Stimulated activated CD4-positive, alpha-beta T cell treated with anti-CD3 and anti-CD28 coated beads, Interleukin-4, amount 100 ng/mL, for 1 hour (primary cell): Measurements from ENCODE around the gene UTP11.
"Not testable (repeated sequence)": the region's sequence is repeated elsewhere in the genome, so short reads cannot be mapped to it uniquely, and the experiment has no call there.

ENCODE experiments used
- DNase-seq: peaks from one replicate; pipeline ENCODE4 v3.0.0-alpha.2; 2020

The UTP11 gene, protein sequence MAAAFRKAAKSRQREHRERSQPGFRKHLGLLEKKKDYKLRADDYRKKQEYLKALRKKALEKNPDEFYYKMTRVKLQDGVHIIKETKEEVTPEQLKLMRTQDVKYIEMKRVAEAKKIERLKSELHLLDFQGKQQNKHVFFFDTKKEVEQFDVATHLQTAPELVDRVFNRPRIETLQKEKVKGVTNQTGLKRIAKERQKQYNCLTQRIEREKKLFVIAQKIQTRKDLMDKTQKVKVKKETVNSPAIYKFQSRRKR

DNA sequence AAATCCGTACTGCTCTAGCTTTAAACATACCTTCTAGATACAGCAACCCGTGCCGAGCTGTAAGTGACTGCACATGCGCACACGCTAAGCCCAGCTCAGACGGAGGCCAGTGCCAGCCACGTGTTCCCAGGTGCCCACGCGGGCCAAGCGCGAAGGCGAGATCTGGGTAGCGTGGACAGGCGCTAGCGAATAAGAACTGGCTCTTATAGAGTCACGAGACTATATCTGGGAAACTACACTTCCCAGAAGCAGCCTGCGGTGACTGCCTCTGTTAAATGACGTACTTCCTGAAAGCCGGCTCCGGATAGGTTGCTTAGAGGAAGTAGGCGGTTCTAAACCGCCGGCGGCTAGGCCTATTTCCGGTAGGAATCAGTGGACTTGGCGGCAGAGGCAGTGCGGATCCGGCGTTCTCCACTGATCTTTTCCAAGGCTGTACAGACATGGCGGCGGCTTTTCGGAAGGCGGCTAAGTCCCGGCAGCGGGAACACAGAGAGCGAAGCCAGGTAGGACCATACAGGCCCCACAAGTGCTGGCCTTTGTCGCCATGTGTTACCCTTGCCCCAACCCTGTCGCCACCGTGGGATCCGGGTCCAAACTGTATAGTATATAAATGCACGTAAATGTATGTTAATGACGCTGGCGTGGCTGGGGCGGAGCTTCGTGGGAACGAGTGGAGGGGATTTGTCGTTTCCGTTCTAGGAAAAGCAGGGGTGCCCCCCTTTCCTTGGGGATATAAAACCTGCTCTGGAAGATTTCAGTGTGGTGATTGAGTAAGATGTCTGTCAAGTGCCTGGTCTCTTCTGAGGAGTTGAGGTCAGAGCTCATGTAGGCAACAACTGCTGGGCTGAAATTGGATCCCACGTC is at the start of gene UTP11:
UTP11 (plus strand) TSS at position 372 of the 864 bp plus-strand sequence; CDS start at position 441, 69 bp downstream.
- peak; percentile 84 for DNase-seq

DNA sequence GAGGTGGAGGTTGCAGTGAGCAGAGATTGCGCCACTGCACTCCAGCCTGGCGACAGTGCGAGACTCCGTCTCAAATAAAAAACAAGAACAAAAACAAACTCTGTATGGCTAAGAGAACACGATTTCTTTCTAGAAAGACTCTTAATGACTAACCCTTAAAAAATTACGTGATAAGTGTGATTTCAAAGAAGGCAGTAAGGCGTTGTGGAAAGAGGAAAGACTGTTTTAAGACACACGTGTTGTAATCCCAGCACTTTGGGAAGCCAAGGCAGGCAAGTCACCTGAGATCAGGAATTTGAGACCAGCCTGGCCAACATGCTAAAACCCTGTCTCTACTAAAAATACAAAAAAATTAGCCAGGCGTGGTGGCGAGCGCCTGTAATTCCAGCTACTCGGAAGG is 48.4 kb upstream of the UTP11 start:
- DNase-seq: not testable (repeated sequence)

- DNase-seq: no peak
These were observed 47.2 kb upstream of the UTP11 start for GRCh38 chr1:37965301-37965700.

GRCh38 chr1:37973684-37974083 is 38.9 kb upstream of the UTP11 start:
- not testable (repeated sequence) for DNase-seq

DNA sequence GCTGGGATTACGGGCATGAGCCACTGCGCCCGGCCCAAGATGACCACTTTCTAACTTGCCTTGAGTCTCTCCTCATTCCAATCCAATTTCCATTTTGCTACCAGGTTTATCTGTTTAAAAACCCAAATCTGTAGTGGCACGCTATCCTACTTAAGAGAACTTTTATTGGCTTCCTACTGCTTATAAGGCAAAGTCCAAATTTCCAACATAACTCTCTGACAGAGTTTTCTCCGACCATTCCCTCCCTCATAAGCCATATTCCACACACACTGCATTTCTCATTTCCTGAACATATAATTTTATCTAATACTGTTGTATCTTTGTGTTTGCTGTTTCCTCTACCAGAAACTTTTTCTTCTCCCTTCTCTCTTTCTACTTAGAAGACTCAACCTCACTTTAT is 38.0 kb upstream of the UTP11 start:
- no peak for DNase-seq

DNA sequence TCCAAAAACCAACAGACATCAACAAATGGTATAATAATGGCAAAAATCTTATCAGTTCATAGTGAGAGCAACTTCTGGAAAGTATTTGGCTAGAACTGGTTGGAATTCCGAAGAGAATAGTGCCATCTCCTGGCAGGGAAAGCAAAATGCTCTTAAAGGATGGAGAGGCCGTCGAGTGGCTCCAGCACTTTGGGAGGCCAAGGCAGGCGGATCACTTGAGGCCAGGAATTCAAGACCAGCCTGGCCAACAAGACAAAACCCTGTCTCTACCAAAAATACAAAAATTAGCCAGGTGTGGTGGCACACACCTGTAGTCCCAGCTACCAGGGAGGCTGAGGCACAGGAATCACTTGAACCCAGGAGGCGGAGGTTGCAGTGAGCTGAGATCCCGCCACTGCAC is 37.5 kb upstream of the UTP11 start:
- not testable (repeated sequence) for DNase-seq

DNA sequence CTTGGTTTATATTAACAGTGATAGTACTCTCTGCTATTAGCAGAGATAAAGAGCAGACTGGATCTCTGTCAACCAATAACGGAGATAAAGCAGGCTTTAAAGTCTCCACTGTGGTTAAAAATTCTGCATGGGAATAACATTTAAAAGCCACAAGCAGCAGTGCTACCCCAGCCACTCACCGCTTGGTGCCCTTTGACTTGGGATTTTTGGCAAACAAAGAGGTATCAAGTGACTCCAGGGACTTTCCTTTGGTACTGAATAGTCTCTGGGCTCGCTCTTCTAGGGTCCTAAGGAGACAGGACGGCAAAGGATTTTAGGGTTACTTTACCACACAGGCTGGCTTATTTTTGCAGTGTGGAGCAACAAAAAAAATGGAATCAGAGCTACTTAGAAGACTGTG is 34.0 kb upstream of the UTP11 start:
- DNase-seq: no peak

- DNase-seq: no peak
These were observed 29.0 kb upstream of the UTP11 start for GRCh38 chr1:37983546-37983945.

- no peak for DNase-seq
These were observed 24.9 kb upstream of the UTP11 start for GRCh38 chr1:37987679-37988078.

GRCh38 chr1:37989361-37989930 is 23.1 kb upstream of the UTP11 start:
- peak; percentile 46 for DNase-seq

DNA sequence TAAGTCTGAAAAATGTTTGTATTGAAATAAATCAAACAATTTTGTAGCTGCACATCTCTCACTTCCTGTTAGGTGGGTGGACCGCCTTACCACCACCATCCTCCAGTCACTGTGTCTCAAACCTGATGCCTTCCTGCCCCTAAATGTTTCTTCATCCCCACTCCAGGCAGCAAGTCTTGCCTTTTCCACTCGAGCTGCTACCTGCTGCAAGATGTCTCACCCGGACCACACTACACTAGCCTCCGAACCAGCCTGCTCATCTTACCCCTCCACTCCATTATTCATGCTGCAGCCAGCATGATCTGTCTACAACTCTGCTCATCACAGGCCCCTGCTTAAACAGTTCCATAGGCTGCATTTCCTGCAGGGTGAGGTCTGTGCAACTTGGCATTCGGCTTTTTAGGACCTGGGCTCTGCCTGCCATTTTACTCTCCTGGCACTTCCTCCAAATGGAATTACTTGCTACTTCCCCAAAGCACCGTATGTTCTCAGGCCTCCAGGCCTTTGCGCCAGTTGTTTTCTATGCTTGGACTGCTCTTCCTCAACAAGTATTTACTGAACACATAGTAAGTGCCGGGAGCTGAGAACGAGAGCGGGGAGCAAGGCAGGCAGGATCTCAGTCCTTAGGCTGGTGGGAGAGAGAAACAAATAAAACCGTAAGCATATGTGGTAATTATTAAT is 17.5 kb upstream of the UTP11 start:
- DNase-seq: no peak

GRCh38 chr1:37995751-37996345 is 16.7 kb upstream of the UTP11 start:
- no peak for DNase-seq

- no peak for DNase-seq
These were observed 15.1 kb upstream of the UTP11 start for GRCh38 chr1:37997256-37998088.

DNA sequence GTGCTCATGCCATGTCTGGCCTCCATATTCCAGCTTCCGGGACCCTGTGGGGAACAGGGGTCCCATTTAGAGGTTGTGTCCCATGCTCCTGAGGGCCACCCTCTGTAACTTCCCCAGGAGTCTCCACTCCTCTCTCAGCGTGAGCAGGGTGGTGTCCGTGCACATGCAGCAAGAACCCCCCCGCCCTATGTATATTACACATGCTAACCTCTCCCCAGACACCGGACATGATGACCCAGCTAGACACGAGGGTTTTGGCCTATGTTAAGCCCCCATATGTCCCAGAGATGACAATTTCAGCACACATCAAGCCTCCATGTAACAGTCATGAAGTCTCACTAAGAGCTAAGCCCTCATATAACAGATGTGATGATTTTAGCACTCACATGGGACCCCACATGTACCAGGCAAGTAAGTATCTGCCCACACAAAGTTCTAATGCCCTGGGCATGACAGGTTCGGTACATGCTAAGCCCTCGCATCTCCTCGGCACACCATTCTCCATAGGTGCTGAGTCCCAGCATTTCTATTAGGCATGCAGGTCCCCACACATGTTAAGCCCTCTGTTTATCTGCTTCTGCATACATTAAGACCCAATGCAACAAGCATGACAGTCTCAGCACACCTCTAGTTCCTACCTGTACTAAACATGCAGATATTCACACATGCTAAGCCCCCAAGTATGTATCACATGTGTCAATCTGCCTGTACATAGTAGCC is 14.3 kb upstream of the UTP11 start:
- DNase-seq: no peak

GRCh38 chr1:37998913-37999429 is 13.6 kb upstream of the UTP11 start:
- DNase-seq: no peak

DNA sequence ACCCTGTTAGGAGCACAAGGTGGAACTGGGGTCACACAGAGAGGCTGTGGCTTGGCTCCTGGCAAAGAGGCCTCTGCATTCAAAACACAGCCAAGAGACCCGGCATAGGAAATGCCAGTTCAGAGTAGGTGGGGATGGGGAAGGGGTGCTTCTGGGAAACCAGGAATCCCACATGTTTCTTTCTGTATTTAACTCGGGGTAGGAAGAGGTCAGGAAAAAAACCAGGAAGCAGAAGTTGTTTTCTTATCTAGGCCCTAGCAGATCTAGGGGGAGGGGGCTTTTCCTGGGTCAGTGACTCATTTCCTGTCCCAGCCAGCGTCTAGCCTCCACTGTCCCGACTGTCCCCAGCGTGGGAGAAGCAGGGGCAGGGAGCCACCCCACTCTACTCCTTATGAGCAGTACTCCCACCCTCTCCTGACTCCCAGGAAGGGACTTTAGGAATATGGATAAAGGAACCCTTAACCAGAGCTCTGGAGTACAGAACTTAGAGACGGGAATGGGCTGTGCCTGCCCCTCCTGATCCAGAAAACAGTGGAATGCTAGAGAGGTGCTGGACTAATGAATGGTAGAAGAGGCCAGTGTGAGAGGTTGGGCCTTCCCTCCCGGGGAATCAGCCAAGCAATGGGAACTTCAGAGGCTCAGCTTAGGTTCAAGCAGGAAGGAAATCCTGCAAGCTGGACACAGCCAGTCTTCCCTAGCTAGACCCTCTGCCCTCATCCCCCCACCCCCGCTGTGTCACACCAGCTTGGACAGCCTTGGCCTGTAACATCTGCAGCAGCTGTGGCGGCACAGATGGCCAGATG is 12.9 kb upstream of the UTP11 start:
- DNase-seq: no peak

DNA sequence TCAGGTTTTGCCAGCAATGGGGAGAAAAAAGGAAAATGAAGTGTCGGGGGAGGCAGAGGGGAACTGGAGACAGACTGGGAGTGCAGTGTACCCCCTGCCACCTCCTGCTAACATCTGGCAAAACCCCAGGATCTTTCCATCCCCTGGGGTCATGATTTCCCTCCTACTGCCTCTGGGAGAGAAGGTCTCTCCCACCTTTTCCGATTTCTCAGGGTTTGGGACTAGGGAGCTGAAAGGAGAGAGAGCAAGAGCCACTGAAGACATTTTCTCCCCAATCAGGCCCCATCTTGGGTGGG is 12.4 kb upstream of the UTP11 start:
- DNase-seq: no peak

- DNase-seq: no peak
These were observed 11.7 kb upstream of the UTP11 start for GRCh38 chr1:38000529-38001455.
